Inferior parietal cortex (tissue), 1 donor: ENCODE results near the gene ZMYND8.
"Not testable (repeated sequence)": the region's sequence is repeated elsewhere in the genome, so short reads cannot be mapped to it uniquely, and the experiment has no call there.

Experiments
- DNase-seq: peaks from one replicate; pipeline ENCODE4 v3.0.0-alpha.2; 2016; ENCODE audit errors: extremely low spot score

The ZMYND8 gene

DNA sequence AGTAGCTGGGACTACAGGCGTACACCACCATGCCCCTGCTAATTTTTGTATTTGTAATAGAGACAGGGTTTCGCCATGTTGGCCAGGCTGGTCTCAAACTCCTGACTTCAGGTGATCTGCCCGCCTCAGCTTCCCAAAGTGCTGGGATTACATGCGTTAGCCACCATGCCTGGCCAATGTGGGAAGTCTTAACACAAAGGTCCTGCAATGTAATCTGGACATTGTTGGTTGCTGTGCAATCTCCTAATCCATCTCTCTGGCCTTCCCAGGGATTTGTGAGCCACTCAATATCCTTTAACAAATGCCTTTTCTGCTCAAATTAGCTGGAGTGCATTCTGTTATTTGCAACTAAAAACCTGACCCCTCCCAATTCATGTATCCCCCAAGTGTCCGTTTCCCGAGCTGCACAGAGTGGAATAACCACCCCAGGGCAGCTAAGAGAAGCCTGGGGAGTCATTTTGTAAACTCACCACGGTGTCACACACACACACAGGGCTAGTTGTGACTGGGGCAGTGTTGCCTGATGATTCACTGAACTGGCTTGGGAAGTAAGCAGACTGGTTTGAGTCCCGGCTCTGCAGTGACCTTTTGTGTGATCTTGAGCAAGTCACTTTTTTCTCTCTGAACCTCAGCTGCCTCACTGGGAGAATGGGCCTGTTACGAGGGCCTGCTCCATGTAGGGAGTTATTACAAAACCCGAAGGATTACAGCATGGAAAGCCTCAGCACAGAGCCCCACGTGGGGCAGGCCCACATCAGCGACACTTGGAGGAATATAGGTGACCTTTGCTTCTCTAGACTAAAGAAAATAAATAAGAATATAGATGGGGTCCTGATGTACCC lies 152.3 kb downstream of the ZMYND8 start:
- no peak for DNase-seq

DNA sequence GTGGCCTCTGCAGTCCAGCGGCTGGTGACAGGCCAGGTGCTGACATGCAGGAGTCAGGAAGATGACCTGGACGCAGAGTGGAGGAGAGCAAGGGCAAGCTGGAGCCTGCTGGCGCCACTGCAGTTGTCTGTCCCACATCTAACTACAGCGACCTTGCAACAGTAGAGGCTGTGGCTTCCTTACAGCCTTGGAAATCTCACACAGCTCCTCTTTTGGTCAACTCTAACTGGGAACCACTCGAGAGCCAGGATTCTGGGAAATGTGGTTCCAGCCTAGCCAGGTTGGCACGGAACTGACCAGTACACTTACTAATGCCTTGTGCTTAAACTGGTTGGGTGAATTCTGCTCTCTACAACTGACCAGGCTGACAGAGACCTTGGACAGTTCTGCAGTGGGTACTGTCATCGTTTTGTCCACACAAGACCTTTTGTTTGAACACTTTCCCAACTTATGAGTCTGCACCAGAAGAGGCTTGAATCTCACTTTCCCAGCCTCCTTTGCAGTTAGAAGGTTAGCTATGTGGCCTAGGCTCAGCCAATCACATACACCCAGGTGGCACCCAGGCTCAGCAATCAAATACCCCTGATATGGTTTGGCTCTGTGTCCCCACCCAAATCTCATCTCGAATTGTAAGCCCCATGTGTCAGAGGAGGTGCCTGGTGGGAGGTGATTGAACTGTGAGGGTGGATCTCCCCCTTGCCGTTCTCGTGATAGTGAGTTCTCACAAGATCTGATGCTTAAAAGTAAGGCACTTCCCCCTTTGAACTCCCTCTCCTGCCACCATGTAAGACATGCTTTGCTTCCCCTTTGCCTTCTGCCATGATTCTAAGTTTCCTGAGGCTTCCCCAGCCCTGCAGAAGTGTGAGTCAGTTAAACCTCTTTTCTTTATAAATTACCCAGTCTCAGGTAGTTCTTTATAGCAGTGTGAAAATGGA lies 153.5 kb downstream of the ZMYND8 start:
- DNase-seq = no peak

GRCh38 chr20:47201074-47201730 lies 155.3 kb downstream of the ZMYND8 start:
- DNase-seq = no peak

GRCh38 chr20:47198996-47199552 lies 157.4 kb downstream of the ZMYND8 start:
- DNase-seq = no peak

- DNase-seq = no peak
These were observed 158.2 kb downstream of the ZMYND8 start for GRCh38 chr20:47198254-47198671.

GRCh38 chr20:47196091-47197081 lies 160.1 kb downstream of the ZMYND8 start:
- DNase-seq = peak; percentile 76

GRCh38 chr20:47195573-47195972 lies 160.9 kb downstream of the ZMYND8 start:
- DNase-seq = no peak

DNA sequence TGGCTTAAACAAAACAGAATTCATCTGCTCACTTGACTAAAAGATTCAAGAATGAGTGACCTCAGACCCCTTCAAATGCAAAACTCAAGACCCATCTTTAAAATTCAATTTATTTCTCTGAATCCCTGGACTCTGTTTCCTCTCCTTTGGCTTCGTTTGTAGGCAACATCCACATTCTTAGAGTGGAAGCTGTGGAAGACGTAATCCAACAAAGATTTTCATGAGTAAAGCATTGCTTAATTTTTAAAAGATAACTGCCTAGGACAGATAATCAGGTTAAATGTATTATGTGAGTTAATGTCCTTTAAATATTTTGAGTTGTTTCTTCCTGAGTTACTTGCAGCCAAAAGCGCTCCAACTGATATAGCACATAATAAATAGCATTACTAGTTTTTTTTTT lies 164.5 kb downstream of the ZMYND8 start:
- DNase-seq = no peak

DNA sequence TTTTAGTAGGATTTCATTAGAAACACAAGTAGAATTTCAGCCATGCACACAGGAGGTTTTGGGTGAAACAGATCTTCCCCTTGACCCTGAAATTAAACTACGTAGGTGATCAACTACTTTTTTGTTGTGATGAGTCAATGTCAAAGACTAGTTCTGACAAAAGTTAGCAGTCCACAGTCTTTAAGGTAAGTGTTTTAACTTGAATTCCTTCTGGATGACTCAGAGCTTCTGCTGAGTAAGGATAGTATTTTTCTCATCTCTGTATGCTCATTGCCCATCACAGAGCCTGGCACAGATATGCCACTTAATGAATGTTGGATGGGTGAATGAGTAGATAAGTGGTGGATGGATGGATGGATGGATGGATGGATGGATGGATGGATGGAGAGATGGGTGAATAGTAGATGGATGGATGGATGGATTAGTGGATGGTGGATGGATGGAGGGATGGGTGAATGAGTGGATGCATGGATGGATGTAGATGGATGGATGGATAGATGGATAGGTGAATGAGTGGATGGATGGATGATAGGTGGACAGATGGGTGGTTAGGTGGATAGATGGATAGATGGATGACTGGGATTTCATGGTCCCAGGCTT lies 165.3 kb downstream of the ZMYND8 start:
- no peak for DNase-seq

- no peak for DNase-seq
These were observed 167.4 kb downstream of the ZMYND8 start for GRCh38 chr20:47189060-47189459.

- no peak for DNase-seq
These were observed 168.0 kb downstream of the ZMYND8 start for GRCh38 chr20:47188540-47188939.

GRCh38 chr20:47187450-47188195 lies 168.9 kb downstream of the ZMYND8 start:
- DNase-seq = no peak

- no peak for DNase-seq
These were observed 173.1 kb downstream of the ZMYND8 start for GRCh38 chr20:47183367-47183766.

DNA sequence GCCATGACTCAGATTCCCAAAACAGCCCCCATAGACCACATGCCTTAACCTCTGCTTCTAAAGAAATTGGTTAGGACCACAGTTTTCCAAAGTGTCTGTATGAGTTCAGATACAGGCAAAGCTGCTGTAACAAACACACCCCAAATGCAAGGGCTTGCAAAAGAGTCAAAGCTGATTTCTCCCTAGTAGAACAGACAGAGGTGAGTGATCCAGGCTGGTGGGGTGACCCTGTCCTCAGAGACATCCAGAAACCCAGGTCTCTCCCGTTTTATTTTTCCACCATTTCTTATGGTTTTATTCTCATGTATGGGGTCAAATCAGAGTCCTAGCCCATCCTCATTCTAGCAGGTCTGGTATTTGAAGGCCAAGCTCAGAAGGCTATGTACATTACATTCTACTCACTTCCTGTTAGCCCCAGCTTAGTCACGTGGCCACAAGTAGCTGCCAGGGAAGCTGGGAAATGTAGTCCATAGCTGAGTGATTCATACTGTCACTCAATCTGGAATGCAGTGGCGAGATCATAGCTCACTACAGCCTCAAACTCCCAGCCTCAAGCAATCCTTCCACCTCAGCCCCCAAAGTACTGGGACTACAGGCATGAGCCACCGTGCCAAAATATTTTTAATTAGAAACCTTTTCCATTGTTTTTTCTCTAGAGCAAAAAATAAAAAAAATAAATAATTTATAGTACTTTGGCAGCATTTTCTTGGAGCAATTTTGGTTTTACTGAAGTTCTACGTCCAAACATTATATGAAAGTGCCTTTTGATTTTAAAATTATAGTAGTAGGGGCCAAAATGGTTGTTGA lies 175.2 kb downstream of the ZMYND8 start:
- no peak for DNase-seq

GRCh38 chr20:47179267-47179666 lies 177.2 kb downstream of the ZMYND8 start:
- DNase-seq = no peak

GRCh38 chr20:47178851-47179250 lies 177.6 kb downstream of the ZMYND8 start:
- no peak for DNase-seq

GRCh38 chr20:47178277-47178676 lies 178.2 kb downstream of the ZMYND8 start:
- no peak for DNase-seq

DNA sequence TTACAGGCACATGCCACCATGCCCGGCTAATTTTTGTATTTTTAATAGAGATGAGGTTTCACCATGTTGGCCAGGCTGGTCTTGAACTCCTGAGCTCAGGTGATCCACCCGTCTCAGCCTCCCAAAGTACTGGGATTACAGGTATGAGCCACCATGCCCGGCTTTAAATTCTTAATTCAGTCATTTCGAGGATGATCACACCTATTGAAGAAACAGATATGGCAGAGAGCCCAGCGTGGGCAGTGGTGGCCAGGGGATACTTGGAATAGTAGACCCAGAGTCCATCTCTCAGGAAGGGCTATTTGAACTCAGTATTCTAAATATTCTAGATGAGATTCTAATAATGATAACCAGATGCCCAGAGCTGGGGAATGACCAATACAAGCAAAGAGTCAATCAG lies 180.3 kb downstream of the ZMYND8 start:
- DNase-seq = not testable (repeated sequence)

GRCh38 chr20:47175493-47175892 lies 181.0 kb downstream of the ZMYND8 start:
- DNase-seq = no peak
